LNCAP (cell line): ENCODE data around the gene STUM.

Source experiments
- CTCF ChIP-seq: fragments of 450-650 bp; IDR thresholded peaks from 2 replicates; pipeline ENCODE4 v1.5.1; 2017; ENCODE audit warnings: mild to moderate bottlenecking

Gene STUM

GRCh38 chr1:226656201-226656600 lies 107.6 kb downstream of the STUM start:
- TF ChIP-seq CTCF: no peak

- TF ChIP-seq CTCF: no peak
Measured at GRCh38 chr1:226656601-226657277, 108.2 kb downstream of the STUM start.

GRCh38 chr1:226657895-226658545 lies 109.5 kb downstream of the STUM start:
- TF ChIP-seq CTCF: no peak

- TF ChIP-seq CTCF: no peak
Measured at GRCh38 chr1:226658546-226659125, 110.1 kb downstream of the STUM start.
